HEK293T (cell line): Measurements from ENCODE around the gene COPS7B.

ENCODE experiments used
- CTCF ChIA-PET: fragments of 350-600 bp; formaldehyde crosslinking; extraction: SDS; loops from one replicate; lab custom pipeline; 2021; ENCODE audit warnings: antibody characterized with exemption, inconsistent platforms; lab: Yijun Ruan, JAX
- POLR2A ChIA-PET: fragments of 350-600 bp; formaldehyde crosslinking; extraction: SDS; loops from one replicate; lab custom pipeline; 2020; ENCODE audit warnings: antibody characterized with exemption, inconsistent platforms; lab: Yijun Ruan, JAX
- DNase-seq: peaks from one replicate; pipeline ENCODE4 v3.0.0; 2012; ENCODE audit warnings: mixed read lengths; ENCODE audit errors: extremely low spot score
- ARNT ChIP-seq: fragments of 450-650 bp; IDR thresholded peaks from 2 replicates; pipeline ENCODE4 v1.6.1; 2017; ENCODE audit warnings: mild to moderate bottlenecking
- BHLHE40 ChIP-seq: fragments of 450-650 bp; IDR thresholded peaks from 2 replicates; pipeline ENCODE4 v1.6.1; 2016; ENCODE audit warnings: mild to moderate bottlenecking, moderate library complexity, borderline replicate concordance
- CTBP1 ChIP-seq: fragments of 450-650 bp; IDR thresholded peaks from 2 replicates; pipeline ENCODE4 v1.6.1; 2016; ENCODE audit warnings: borderline replicate concordance
- ELF4 ChIP-seq: fragments of 450-650 bp; IDR thresholded peaks from 2 replicates; pipeline ENCODE4 v1.6.1; 2017; ENCODE audit warnings: antibody characterized with exemption
- FOXA1 ChIP-seq: fragments of 450-650 bp; IDR thresholded peaks from 2 replicates; pipeline ENCODE4 v1.6.1; 2016; ENCODE audit warnings: mild to moderate bottlenecking
- FOXK2 ChIP-seq: fragments of 450-650 bp; IDR thresholded peaks from 2 replicates; pipeline ENCODE4 v1.6.1; 2016; ENCODE audit warnings: mild to moderate bottlenecking
- FOXM1 ChIP-seq: fragments of 450-650 bp; IDR thresholded peaks from 2 replicates; pipeline ENCODE4 v1.6.1; 2017; ENCODE audit warnings: mild to moderate bottlenecking, borderline replicate concordance
- HDGF ChIP-seq: fragments of 450-650 bp; IDR thresholded peaks from 2 replicates; pipeline ENCODE4 v1.6.1; 2017; ENCODE audit warnings: antibody characterized with exemption, borderline replicate concordance
- L3MBTL2 ChIP-seq: fragments of 450-650 bp; conservative IDR thresholded peaks from 2 replicates; pipeline ENCODE4 v1.6.1; 2016; ENCODE audit warnings: mild to moderate bottlenecking
- LEF1 ChIP-seq: fragments of 450-650 bp; IDR thresholded peaks from 2 replicates; pipeline ENCODE4 v1.6.1; 2017; ENCODE audit warnings: mild to moderate bottlenecking, borderline replicate concordance
- NFRKB ChIP-seq: fragments of 450-650 bp; IDR thresholded peaks from 2 replicates; pipeline ENCODE4 v1.6.1; 2016; ENCODE audit warnings: mild to moderate bottlenecking, moderate library complexity
- PKNOX1 ChIP-seq: fragments of 450-650 bp; IDR thresholded peaks from 2 replicates; pipeline ENCODE4 v1.6.1; 2016
- SP1 ChIP-seq: fragments of 450-650 bp; IDR thresholded peaks from 2 replicates; pipeline ENCODE4 v1.6.1; 2017
- SUZ12 ChIP-seq: fragments of 450-650 bp; IDR thresholded peaks from 2 replicates; pipeline ENCODE4 v1.6.1; 2016; ENCODE audit warnings: mild to moderate bottlenecking
- TARDBP ChIP-seq: fragments of 450-650 bp; IDR thresholded peaks from 2 replicates; pipeline ENCODE4 v1.6.1; 2016
- ZNF384 ChIP-seq: fragments of 450-650 bp; IDR thresholded peaks from 2 replicates; pipeline ENCODE4 v1.6.1; 2016

The COPS7B gene

GRCh38 chr2:231800493-231801091, 14.3 kb downstream of the COPS7B start:
- DNase-seq: peak; percentile 38
- no peak for TF ChIP-seq LEF1
- no peak for TF ChIP-seq ELF4
- TF ChIP-seq CTBP1: no peak
- ChIA-PET CTCF (interaction anchor here (0.6 to 1.1 kb wide), 6 partner anchors 11 to 532 kb away, joined by 3 read pairs; partner anchors contain the start of gene COPS7B), POLR2A (no interaction called here)

- TF ChIP-seq CTBP1 (no peak), SP1 (no peak), FOXM1 (no peak), ZNF384 (no peak), L3MBTL2 (no peak), ELF4 (no peak), TARDBP (no peak), FOXA1 (no peak), HDGF (no peak), BHLHE40 (no peak), ARNT (no peak), PKNOX1 (no peak), LEF1 (no peak), FOXK2 (no peak), NFRKB (no peak), SUZ12 (no peak)
- ChIA-PET CTCF (interaction anchor here (0.9 kb wide), 1 partner anchor 192 kb away, joined by 3 read pairs; no protein-coding TSS in a partner anchor), POLR2A (no interaction called here)
- DNase-seq: no peak
These were observed 17.4 kb downstream of the COPS7B start for GRCh38 chr2:231803501-231804138.

- no peak for DNase-seq
- TF ChIP-seq SUZ12 (no peak), L3MBTL2 (no peak), FOXA1 (no peak), TARDBP (no peak), BHLHE40 (no peak), NFRKB (no peak), ELF4 (no peak), LEF1 (no peak), CTBP1 (no peak), PKNOX1 (no peak), FOXM1 (no peak)
- ChIA-PET CTCF (no interaction called here), POLR2A (no interaction called here)
These were observed 20.8 kb downstream of the COPS7B start for GRCh38 chr2:231807020-231807419.

- POLR2A ChIA-PET: no interaction called here
- DNase-seq: no peak
- TF ChIP-seq FOXA1 (no peak), CTBP1 (no peak)
- CTCF ChIA-PET: interaction anchor here (1.0 kb wide), 1 partner anchor 10 kb away, joined by 3 read pairs; no protein-coding TSS in a partner anchor
These were observed 24.7 kb downstream of the COPS7B start for GRCh38 chr2:231810905-231811304.

- ChIA-PET CTCF (no interaction called here), POLR2A (no interaction called here)
- no peak for TF ChIP-seq LEF1
- no peak for TF ChIP-seq BHLHE40
- TF ChIP-seq ELF4: no peak
- DNase-seq: no peak
These were observed 30.2 kb downstream of the COPS7B start for GRCh38 chr2:231816327-231817026.

GRCh38 chr2:231819447-231820042, 33.3 kb downstream of the COPS7B start:
- TF ChIP-seq TARDBP: no peak
- TF ChIP-seq SUZ12: no peak
- TF ChIP-seq ELF4: no peak
- no peak for TF ChIP-seq BHLHE40
- no peak for TF ChIP-seq PKNOX1
- no peak for TF ChIP-seq HDGF
- TF ChIP-seq LEF1: no peak
- no peak for TF ChIP-seq SP1
- no peak for TF ChIP-seq FOXA1
- TF ChIP-seq ARNT: no peak
- no peak for TF ChIP-seq NFRKB
- TF ChIP-seq L3MBTL2: no peak
- no peak for TF ChIP-seq FOXK2
- TF ChIP-seq ZNF384: no peak
- DNase-seq: no peak
- POLR2A ChIA-PET: no interaction called here
- CTCF ChIA-PET: no interaction called here
